SK-N-SH treated with all-trans-retinoic acid at 6 μM for 48 hours (cell line): ENCODE data around the gene MUC22.

Source experiments
- BACH2 ChIP-seq: fragments of 250-450 bp; sonication (Bioruptor Pico); IDR thresholded peaks from 2 replicates; pipeline ENCODE4 v1.9.0; 2021; ENCODE audit warnings: mild to moderate bottlenecking, borderline replicate concordance
- CSDC2 ChIP-seq: fragments of 250-450 bp; sonication (Bioruptor Pico); IDR thresholded peaks from 2 replicates; pipeline ENCODE4 v1.5.0; 2020; ENCODE audit warnings: mild to moderate bottlenecking, moderate library complexity
- ESRRG ChIP-seq: fragments of 250-450 bp; sonication (Bioruptor Pico); IDR thresholded peaks from 2 replicates; pipeline ENCODE4 v1.6.1; 2021; ENCODE audit warnings: mild to moderate bottlenecking
- ISL1 ChIP-seq: fragments of 250-450 bp; sonication (Bioruptor Pico); IDR thresholded peaks from 2 replicates; pipeline ENCODE4 v2.1.2; 2022; ENCODE audit warnings: mild to moderate bottlenecking, moderate library complexity
- RARB ChIP-seq: fragments of 250-450 bp; sonication (Bioruptor Pico); IDR thresholded peaks from 2 replicates; pipeline ENCODE4 v1.8.0; 2021; ENCODE audit warnings: mild to moderate bottlenecking, moderate library complexity
- ZC3H10 ChIP-seq: fragments of 250-450 bp; sonication (Bioruptor Pico); IDR thresholded peaks from 2 replicates; pipeline ENCODE4 v1.5.1; 2021; ENCODE audit warnings: mild to moderate bottlenecking, moderate library complexity
- ZFP3 ChIP-seq: fragments of 250-450 bp; sonication (Bioruptor Pico); IDR thresholded peaks from 2 replicates; pipeline ENCODE4 v1.5.0; 2020; ENCODE audit warnings: mild to moderate bottlenecking, moderate library complexity
- TF ChIP-seq, protein P1 (sequence below): fragments of 250-450 bp; sonication (Bioruptor Pico); IDR thresholded peaks from 2 replicates; pipeline ENCODE4 v1.5.1; 2021; ENCODE audit warnings: mild to moderate bottlenecking, moderate library complexity
- TF ChIP-seq, protein P2 (sequence below): fragments of 250-450 bp; sonication (Bioruptor Pico); IDR thresholded peaks from 2 replicates; pipeline ENCODE4 v1.5.0; 2020; ENCODE audit warnings: mild to moderate bottlenecking, moderate library complexity
- TF ChIP-seq, protein P3 (sequence below): fragments of 250-450 bp; sonication (Bioruptor Pico); IDR thresholded peaks from 2 replicates; pipeline ENCODE4 v1.8.0; 2020; ENCODE audit warnings: mild to moderate bottlenecking, moderate library complexity, borderline replicate concordance

DNA sequence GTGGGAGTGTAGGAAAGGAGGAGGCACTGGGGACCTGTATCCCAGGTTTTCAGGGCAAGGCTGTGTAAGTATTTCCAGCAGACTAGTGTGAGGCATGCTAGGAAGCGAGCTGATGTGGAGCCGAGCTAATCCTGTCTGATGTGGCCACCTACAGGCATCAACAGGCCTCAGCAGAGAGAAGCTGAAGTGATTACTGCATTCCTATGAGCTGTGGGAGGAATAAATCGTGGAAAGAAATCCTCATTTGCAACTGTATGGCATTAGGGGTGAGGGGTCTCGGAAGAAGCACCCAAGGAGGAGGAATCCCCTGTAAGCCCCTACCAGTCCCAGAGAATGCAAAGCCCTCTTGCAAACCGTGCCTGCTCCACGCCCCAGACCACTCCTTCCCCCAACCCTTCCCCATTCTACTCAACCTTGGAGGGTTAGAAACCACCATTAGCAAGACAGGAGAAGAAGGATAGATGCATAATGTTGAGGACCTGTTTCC is 60.5 kb downstream of the MUC22 start:
- TF ChIP-seq, protein P1, sequence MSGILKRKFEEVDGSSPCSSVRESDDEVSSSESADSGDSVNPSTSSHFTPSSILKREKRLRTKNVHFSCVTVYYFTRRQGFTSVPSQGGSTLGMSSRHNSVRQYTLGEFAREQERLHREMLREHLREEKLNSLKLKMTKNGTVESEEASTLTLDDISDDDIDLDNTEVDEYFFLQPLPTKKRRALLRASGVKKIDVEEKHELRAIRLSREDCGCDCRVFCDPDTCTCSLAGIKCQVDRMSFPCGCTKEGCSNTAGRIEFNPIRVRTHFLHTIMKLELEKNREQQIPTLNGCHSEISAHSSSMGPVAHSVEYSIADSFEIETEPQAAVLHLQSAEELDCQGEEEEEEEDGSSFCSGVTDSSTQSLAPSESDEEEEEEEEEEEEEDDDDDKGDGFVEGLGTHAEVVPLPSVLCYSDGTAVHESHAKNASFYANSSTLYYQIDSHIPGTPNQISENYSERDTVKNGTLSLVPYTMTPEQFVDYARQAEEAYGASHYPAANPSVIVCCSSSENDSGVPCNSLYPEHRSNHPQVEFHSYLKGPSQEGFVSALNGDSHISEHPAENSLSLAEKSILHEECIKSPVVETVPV (CRISPR knock-in tag) = no peak
- TF ChIP-seq ESRRG (no peak), ZFP3 (no peak), ISL1 (CRISPR knock-in tag) (no peak), CSDC2 (no peak), ZC3H10 (no peak), RARB (CRISPR knock-in tag) (no peak), BACH2 (CRISPR knock-in tag) (no peak)
- TF ChIP-seq, protein P2, sequence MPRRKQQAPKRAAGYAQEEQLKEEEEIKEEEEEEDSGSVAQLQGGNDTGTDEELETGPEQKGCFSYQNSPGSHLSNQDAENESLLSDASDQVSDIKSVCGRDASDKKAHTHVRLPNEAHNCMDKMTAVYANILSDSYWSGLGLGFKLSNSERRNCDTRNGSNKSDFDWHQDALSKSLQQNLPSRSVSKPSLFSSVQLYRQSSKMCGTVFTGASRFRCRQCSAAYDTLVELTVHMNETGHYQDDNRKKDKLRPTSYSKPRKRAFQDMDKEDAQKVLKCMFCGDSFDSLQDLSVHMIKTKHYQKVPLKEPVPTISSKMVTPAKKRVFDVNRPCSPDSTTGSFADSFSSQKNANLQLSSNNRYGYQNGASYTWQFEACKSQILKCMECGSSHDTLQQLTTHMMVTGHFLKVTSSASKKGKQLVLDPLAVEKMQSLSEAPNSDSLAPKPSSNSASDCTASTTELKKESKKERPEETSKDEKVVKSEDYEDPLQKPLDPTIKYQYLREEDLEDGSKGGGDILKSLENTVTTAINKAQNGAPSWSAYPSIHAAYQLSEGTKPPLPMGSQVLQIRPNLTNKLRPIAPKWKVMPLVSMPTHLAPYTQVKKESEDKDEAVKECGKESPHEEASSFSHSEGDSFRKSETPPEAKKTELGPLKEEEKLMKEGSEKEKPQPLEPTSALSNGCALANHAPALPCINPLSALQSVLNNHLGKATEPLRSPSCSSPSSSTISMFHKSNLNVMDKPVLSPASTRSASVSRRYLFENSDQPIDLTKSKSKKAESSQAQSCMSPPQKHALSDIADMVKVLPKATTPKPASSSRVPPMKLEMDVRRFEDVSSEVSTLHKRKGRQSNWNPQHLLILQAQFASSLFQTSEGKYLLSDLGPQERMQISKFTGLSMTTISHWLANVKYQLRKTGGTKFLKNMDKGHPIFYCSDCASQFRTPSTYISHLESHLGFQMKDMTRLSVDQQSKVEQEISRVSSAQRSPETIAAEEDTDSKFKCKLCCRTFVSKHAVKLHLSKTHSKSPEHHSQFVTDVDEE = no peak
- TF ChIP-seq, protein P3, sequence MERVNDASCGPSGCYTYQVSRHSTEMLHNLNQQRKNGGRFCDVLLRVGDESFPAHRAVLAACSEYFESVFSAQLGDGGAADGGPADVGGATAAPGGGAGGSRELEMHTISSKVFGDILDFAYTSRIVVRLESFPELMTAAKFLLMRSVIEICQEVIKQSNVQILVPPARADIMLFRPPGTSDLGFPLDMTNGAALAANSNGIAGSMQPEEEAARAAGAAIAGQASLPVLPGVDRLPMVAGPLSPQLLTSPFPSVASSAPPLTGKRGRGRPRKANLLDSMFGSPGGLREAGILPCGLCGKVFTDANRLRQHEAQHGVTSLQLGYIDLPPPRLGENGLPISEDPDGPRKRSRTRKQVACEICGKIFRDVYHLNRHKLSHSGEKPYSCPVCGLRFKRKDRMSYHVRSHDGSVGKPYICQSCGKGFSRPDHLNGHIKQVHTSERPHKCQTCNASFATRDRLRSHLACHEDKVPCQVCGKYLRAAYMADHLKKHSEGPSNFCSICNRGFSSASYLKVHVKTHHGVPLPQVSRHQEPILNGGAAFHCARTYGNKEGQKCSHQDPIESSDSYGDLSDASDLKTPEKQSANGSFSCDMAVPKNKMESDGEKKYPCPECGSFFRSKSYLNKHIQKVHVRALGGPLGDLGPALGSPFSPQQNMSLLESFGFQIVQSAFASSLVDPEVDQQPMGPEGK (CRISPR knock-in tag) = no peak
